DND-41 (cell line): ENCODE results near the gene TRPM5.

Experiments used
- EZH2 ChIP-seq: IDR thresholded peaks from 3 replicates; pipeline ENCODE4 v1.6.1; 2012; ENCODE audit warnings: borderline replicate concordance, low read depth, mild to moderate bottlenecking, moderate library complexity, low read length, inconsistent platforms; ENCODE audit not compliant: severe bottlenecking
- TF ChIP-seq, protein P1 (sequence below): IDR thresholded peaks from 2 replicates; pipeline ENCODE4 v1.5.1; 2012; ENCODE audit warnings: borderline replicate concordance, low read length, moderate library complexity, mild to moderate bottlenecking; ENCODE audit not compliant: poor library complexity, severe bottlenecking; ENCODE audit errors: extremely low read depth

DNA sequence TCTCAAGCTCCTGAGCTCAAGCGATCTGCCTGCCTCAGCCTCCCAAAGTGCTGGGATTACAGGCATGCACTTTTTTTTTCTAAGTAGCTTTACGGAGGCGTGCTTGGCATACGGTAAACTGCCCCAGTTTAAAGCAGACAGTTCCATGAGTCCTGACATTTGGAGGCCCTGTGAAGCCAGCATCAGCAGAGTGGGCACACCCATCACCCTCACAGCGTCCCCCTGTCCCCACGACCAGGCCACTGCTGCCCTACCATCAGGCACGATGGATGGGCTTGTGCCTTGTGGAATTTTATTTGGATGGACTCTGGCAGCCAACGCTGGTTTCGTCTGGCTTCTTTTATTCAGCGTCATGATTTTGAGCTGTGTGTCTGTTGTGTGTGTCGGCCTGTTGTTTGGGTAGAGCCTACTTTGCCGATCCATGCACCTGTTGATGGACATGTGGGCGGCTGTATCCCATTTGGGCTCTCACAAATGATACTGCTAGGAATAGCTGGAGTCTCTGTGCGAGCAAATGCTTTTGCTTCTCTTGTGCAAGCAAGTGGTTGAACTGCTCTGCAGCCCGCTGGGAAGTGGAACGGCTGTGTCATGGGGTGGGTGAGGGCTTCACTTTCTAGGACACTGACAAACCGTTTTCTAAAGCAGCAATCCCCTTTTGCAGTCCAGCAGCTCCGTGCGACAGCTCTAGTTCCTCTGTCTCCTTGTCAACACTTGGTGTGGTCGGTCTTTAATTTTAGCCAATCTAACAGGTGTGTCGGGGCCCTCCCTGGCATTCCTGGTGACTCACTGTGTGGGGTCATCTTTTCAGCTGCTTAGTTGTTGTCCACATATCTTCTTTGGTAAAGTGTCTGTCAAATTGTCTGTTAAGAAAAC, 24.3 kb upstream of the TRPM5 start:
- TF ChIP-seq, protein P1, sequence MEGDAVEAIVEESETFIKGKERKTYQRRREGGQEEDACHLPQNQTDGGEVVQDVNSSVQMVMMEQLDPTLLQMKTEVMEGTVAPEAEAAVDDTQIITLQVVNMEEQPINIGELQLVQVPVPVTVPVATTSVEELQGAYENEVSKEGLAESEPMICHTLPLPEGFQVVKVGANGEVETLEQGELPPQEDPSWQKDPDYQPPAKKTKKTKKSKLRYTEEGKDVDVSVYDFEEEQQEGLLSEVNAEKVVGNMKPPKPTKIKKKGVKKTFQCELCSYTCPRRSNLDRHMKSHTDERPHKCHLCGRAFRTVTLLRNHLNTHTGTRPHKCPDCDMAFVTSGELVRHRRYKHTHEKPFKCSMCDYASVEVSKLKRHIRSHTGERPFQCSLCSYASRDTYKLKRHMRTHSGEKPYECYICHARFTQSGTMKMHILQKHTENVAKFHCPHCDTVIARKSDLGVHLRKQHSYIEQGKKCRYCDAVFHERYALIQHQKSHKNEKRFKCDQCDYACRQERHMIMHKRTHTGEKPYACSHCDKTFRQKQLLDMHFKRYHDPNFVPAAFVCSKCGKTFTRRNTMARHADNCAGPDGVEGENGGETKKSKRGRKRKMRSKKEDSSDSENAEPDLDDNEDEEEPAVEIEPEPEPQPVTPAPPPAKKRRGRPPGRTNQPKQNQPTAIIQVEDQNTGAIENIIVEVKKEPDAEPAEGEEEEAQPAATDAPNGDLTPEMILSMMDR = no peak
- no peak for TF ChIP-seq EZH2
